ENCODE results near the gene ARHGAP15. TPM values are rescaled to one million over a fixed set of nuclear protein-coding genes. Genes with fewer than 3 reads are reported as not detected.

Gene ARHGAP15
- total RNA-seq, 4 donors from 2014 or later: 7.9 to 32.5 (median 20.7) TPM

GRCh38 chr2:143689541-143689940 is 560.3 kb downstream of the ARHGAP15 start:
- no peak for TF ChIP-seq CTCF (IDR thresholded peaks at IDR 0.05; ENCODE audit: low read depth)

GRCh38 chr2:143690235-143690634 is 561.0 kb downstream of the ARHGAP15 start:
- TF ChIP-seq CTCF (IDR thresholded peaks at IDR 0.05; ENCODE audit: low read depth): no peak

GRCh38 chr2:143691121-143691520 is 561.9 kb downstream of the ARHGAP15 start:
- no peak for TF ChIP-seq CTCF (IDR thresholded peaks at IDR 0.05; ENCODE audit: low read depth)

GRCh38 chr2:143692162-143692561 is 562.9 kb downstream of the ARHGAP15 start:
- TF ChIP-seq CTCF (IDR thresholded peaks at IDR 0.05; ENCODE audit: low read depth): no peak

- TF ChIP-seq CTCF (IDR thresholded peaks at IDR 0.05; ENCODE audit: low read depth): no peak
Observed at GRCh38 chr2:143692967-143693366, 563.7 kb downstream of the ARHGAP15 start.

- TF ChIP-seq CTCF (IDR thresholded peaks at IDR 0.05; ENCODE audit: low read depth): no peak
Observed at GRCh38 chr2:143694335-143694734, 565.1 kb downstream of the ARHGAP15 start.

GRCh38 chr2:143696651-143697050 is 567.4 kb downstream of the ARHGAP15 start:
- TF ChIP-seq CTCF (IDR thresholded peaks at IDR 0.05; ENCODE audit: low read depth): no peak
